ENCODE measurements around the gene HNRNPLL. TPM values are rescaled to one million over a fixed set of nuclear protein-coding genes. Genes with fewer than 3 reads are reported as not detected.
A peak's percentile ranks its signal among the peaks of the same experiment; 100 is the strongest.

Gene HNRNPLL
- total RNA-seq, 4 donors from 2014 or later = 47.3 to 79.1 (median 68.7) TPM

GRCh38 chr2:38592951-38593350 lies 9.8 kb downstream of the HNRNPLL start:
- no peak overlapping the region for H3K4me3 ChIP-seq
- WGBS, 2 donors (ENCODE audit: low coverage in 1 of 2) = 24 to 45% methylated on average over 2 of the region's 2 CpGs
- peaks cover 2 to 97% (median 15%) of the 10 kb centered on the region in 3 donors for H3K4me1 ChIP-seq
- H3K36me3 ChIP-seq = no peaks in the 10 kb centered on the region
- no peak for TF ChIP-seq CTCF (IDR thresholded peaks at IDR 0.05)
- TF ChIP-seq POLR2A (IDR thresholded peaks at IDR 0.05) = no peak
- no peak for TF ChIP-seq POLR2AphosphoS5 (IDR thresholded peaks at IDR 0.05)
- no peak for TF ChIP-seq EP300 (IDR thresholded peaks at IDR 0.05)
- H3K9me3 ChIP-seq = no peaks in the 10 kb centered on the region
- peak overlapping the region in 2 of 4 donors; percentile 1 to 61 for H3K27ac ChIP-seq
- H3K27me3 ChIP-seq = no peaks in the 10 kb centered on the region
- no peak for ATAC-seq

- Histone ChIP-seq H3K27me3 (no peaks in the 10 kb centered on the region), H3K36me3 (no peaks in the 10 kb centered on the region), H3K27ac (peak overlapping the region in 2 of 4 donors; percentile 44 to 61), H3K4me1 (peaks cover 0 to 97% (median 12%) of the 10 kb centered on the region in 3 donors), H3K4me3 (no peak overlapping the region), H3K9me3 (no peaks in the 10 kb centered on the region)
- ATAC-seq = no peak
- TF ChIP-seq POLR2A (IDR thresholded peaks at IDR 0.05) (no peak), POLR2AphosphoS5 (IDR thresholded peaks at IDR 0.05) (peak; percentile 9), EP300 (IDR thresholded peaks at IDR 0.05) (no peak), CTCF (IDR thresholded peaks at IDR 0.05) (no peak)
- WGBS, 2 donors (ENCODE audit: low coverage in 1 of 2) = 19 to 33% methylated on average over 2 of the region's 2 CpGs
Observed at GRCh38 chr2:38591152-38591551, 11.6 kb downstream of the HNRNPLL start.

GRCh38 chr2:38590053-38590452 lies 12.7 kb downstream of the HNRNPLL start:
- Histone ChIP-seq H3K27me3 (no peaks in the 10 kb centered on the region), H3K9me3 (no peaks in the 10 kb centered on the region), H3K4me1 (peaks cover 0 to 99% (median 12%) of the 10 kb centered on the region in 3 donors), H3K27ac (peak overlapping the region in 1 of 4 donors; percentile 61), H3K36me3 (peaks cover 0 to 8% of the 10 kb centered on the region in 2 donors), H3K4me3 (no peak overlapping the region)
- ATAC-seq = no peak
- WGBS, 2 donors (ENCODE audit: low coverage in 1 of 2) = 70 to 79% methylated on average over 3 of the region's 3 CpGs
- TF ChIP-seq POLR2A (IDR thresholded peaks at IDR 0.05) = no peak
- no peak for TF ChIP-seq CTCF (IDR thresholded peaks at IDR 0.05)
- TF ChIP-seq EP300 (IDR thresholded peaks at IDR 0.05) = no peak
- TF ChIP-seq POLR2AphosphoS5 (IDR thresholded peaks at IDR 0.05) = no peak

- 31 to 67% methylated on average over 3 of the region's 3 CpGs for WGBS, 2 donors (ENCODE audit: low coverage in 1 of 2)
- peak; percentile 43 for ATAC-seq
- Histone ChIP-seq H3K36me3 (peaks cover 0 to 16% of the 10 kb centered on the region in 2 donors), H3K4me1 (peaks cover 0 to 95% (median 12%) of the 10 kb centered on the region in 3 donors), H3K9me3 (no peaks in the 10 kb centered on the region), H3K4me3 (no peak overlapping the region), H3K27me3 (no peaks in the 10 kb centered on the region), H3K27ac (peak overlapping the region in 2 of 4 donors; percentile 0 to 33)
- no peak for TF ChIP-seq EP300 (IDR thresholded peaks at IDR 0.05)
- TF ChIP-seq CTCF (IDR thresholded peaks at IDR 0.05) = no peak
- no peak for TF ChIP-seq POLR2AphosphoS5 (IDR thresholded peaks at IDR 0.05)
- TF ChIP-seq POLR2A (IDR thresholded peaks at IDR 0.05) = no peak
Observed at GRCh38 chr2:38586931-38587330, 15.8 kb downstream of the HNRNPLL start.

- no peak for ATAC-seq
- Histone ChIP-seq H3K36me3 (peaks cover 0 to 33% of the 10 kb centered on the region in 2 donors), H3K4me1 (peaks cover 0 to 84% (median 8%) of the 10 kb centered on the region in 3 donors), H3K27ac (no peak overlapping the region), H3K4me3 (no peak overlapping the region), H3K27me3 (no peaks in the 10 kb centered on the region), H3K9me3 (no peaks in the 10 kb centered on the region)
- 55 to 91% methylated on average over 1 of the region's 1 CpG for WGBS, 2 donors (ENCODE audit: low coverage in 1 of 2)
- TF ChIP-seq POLR2AphosphoS5 (IDR thresholded peaks at IDR 0.05) = no peak
- TF ChIP-seq POLR2A (IDR thresholded peaks at IDR 0.05) = no peak
- no peak for TF ChIP-seq EP300 (IDR thresholded peaks at IDR 0.05)
- no peak for TF ChIP-seq CTCF (IDR thresholded peaks at IDR 0.05)
Observed at GRCh38 chr2:38584881-38585280, 17.8 kb downstream of the HNRNPLL start.

All from gastroesophageal sphincter (tissue), 4 donors.